ENCODE data around the gene TTLL4. TPM values are rescaled to one million over a fixed set of nuclear protein-coding genes. Genes with fewer than 3 reads are reported as not detected.
"Not testable (repeated sequence)": the region's sequence is repeated elsewhere in the genome, so short reads cannot be mapped to it uniquely, and the experiment has no call there.

Gene TTLL4
- total RNA-seq, 1 donor from 2014 or later, result 93.4 TPM

- Histone ChIP-seq H3K27ac (no peak overlapping the region), H3K27me3 (no peaks in the 10 kb centered on the region), H3K9me3 (no peaks in the 10 kb centered on the region), H3K36me3 (no peaks in the 10 kb centered on the region), H3K4me1 (peaks cover 4 to 11% of the 10 kb centered on the region in 2 donors), H3K4me3 (no peak overlapping the region)
- TF ChIP-seq CTCF (IDR thresholded peaks at IDR 0.05), result no peak
- intact Hi-C loops (cut with DNase I), result no loop called here
- DNase-seq (ENCODE audit: low spot score in 2 of 2), result no peak
Measured at GRCh38 chr2:218761795-218762194, 51.2 kb downstream of the TTLL4 start.

GRCh38 chr2:218772759-218773158 lies 62.1 kb downstream of the TTLL4 start:
- H3K4me1 ChIP-seq; H3K4me3 ChIP-seq; DNase-seq (ENCODE audit: low spot score in 2 of 2); H3K27ac ChIP-seq; intact Hi-C loops (cut with DNase I); H3K36me3 ChIP-seq; H3K27me3 ChIP-seq; H3K9me3 ChIP-seq: not testable (repeated sequence)

- no peak for DNase-seq (ENCODE audit: low spot score in 2 of 2)
- Histone ChIP-seq H3K4me3 (no peak overlapping the region), H3K36me3 (no peaks in the 10 kb centered on the region), H3K9me3 (no peaks in the 10 kb centered on the region), H3K27me3 (no peaks in the 10 kb centered on the region), H3K27ac (no peak overlapping the region), H3K4me1 (no peaks in the 10 kb centered on the region)
- intact Hi-C loops (cut with DNase I), result no loop called here
- no peak for TF ChIP-seq CTCF (IDR thresholded peaks at IDR 0.05)
Measured at GRCh38 chr2:218773881-218774280, 63.2 kb downstream of the TTLL4 start.

GRCh38 chr2:218776488-218776887 lies 65.9 kb downstream of the TTLL4 start:
- Histone ChIP-seq H3K27me3 (no peaks in the 10 kb centered on the region), H3K27ac (no peak overlapping the region), H3K9me3 (no peaks in the 10 kb centered on the region), H3K4me3 (no peak overlapping the region), H3K4me1 (no peaks in the 10 kb centered on the region), H3K36me3 (no peaks in the 10 kb centered on the region)
- no peak for TF ChIP-seq CTCF (IDR thresholded peaks at IDR 0.05)
- no peak for DNase-seq (ENCODE audit: low spot score in 2 of 2)
- intact Hi-C loops (cut with DNase I), result no loop called here

- Histone ChIP-seq H3K27ac (no peak overlapping the region), H3K27me3 (no peaks in the 10 kb centered on the region), H3K36me3 (no peaks in the 10 kb centered on the region), H3K4me1 (no peaks in the 10 kb centered on the region), H3K9me3 (no peaks in the 10 kb centered on the region), H3K4me3 (no peak overlapping the region)
- intact Hi-C loops (cut with DNase I), result no loop called here
- no peak for DNase-seq (ENCODE audit: low spot score in 2 of 2)
- no peak for TF ChIP-seq CTCF (IDR thresholded peaks at IDR 0.05)
Measured at GRCh38 chr2:218777276-218777990, 66.8 kb downstream of the TTLL4 start.

- Histone ChIP-seq H3K4me1 (peaks cover 0 to 5% of the 10 kb centered on the region in 2 donors), H3K27ac (no peak overlapping the region), H3K4me3 (no peak overlapping the region), H3K9me3 (no peaks in the 10 kb centered on the region), H3K27me3 (no peaks in the 10 kb centered on the region), H3K36me3 (no peaks in the 10 kb centered on the region)
- TF ChIP-seq CTCF (IDR thresholded peaks at IDR 0.05), result no peak
- intact Hi-C loops (cut with DNase I), result no loop called here
- DNase-seq (ENCODE audit: low spot score in 2 of 2), result no peak
Measured at GRCh38 chr2:218780046-218780445, 69.4 kb downstream of the TTLL4 start.

Measured in ascending aorta (tissue), 2 donors.